WTC11 (cell line): Measurements from ENCODE around the gene CHADL. TPM values are rescaled to one million over a fixed set of nuclear protein-coding genes. Genes with fewer than 3 reads are reported as not detected.

ENCODE experiments used
- ATAC-seq: fragments of 200-7000 bp; cut with Tn5 transposase; 2 replicates; pipeline ENCODE4 v1.10.0; 2021; ENCODE audit warnings: mild to moderate bottlenecking, moderate library complexity
- CTCF ChIA-PET: fragments of 300-600 bp; sonication (Branson Sonifier 250); formaldehyde crosslinking; loops from one replicate; lab custom pipeline; 2021; ENCODE audit warnings: antibody characterized with exemption; lab: Charles Lee
- POLR2A ChIA-PET: fragments of 350-600 bp; sonication (Branson Sonifier 250); formaldehyde crosslinking; loops from one replicate; lab custom pipeline; 2021; ENCODE audit warnings: antibody characterized with exemption; lab: Charles Lee
- DNase-seq: peaks from one replicate; pipeline ENCODE4 v3.0.0; 2021; ENCODE audit warnings: low spot score
- H3K27ac Mint-ChIP-seq: 2 replicates; pipeline ENCODE4 v1.8.0; 2021; ENCODE audit warnings: mixed read lengths
- H3K27me3 Mint-ChIP-seq: 2 replicates; pipeline ENCODE4 v1.8.0; 2021; ENCODE audit warnings: low read depth, mild to moderate bottlenecking, moderate library complexity, mixed read lengths
- H3K36me3 Mint-ChIP-seq: 2 replicates; pipeline ENCODE4 v1.8.0; 2021; ENCODE audit warnings: mixed read lengths
- H3K4me1 Mint-ChIP-seq: 2 replicates; pipeline ENCODE4 v1.8.0; 2022; ENCODE audit warnings: mixed read lengths
- H3K4me3 Mint-ChIP-seq: 2 replicates; pipeline ENCODE4 v1.8.0; 2021; ENCODE audit warnings: mild to moderate bottlenecking, moderate library complexity, mixed read lengths
- H3K9me3 Mint-ChIP-seq: 2 replicates; pipeline ENCODE4 v1.8.0; 2021; ENCODE audit warnings: mixed read lengths
- CBFB ChIP-seq: sonication (generic); formaldehyde crosslinking; IDR thresholded peaks from 2 replicates; pipeline ENCODE4 v1.8.1; 2022; ENCODE audit warnings: mild to moderate bottlenecking, low read depth, missing genetic modification reagents
- CREB1 ChIP-seq: sonication (generic); formaldehyde crosslinking; IDR thresholded peaks from 2 replicates; pipeline ENCODE4 v1.8.0; 2023; ENCODE audit warnings: mild to moderate bottlenecking, missing genetic modification reagents
- E2F4 ChIP-seq: sonication (generic); formaldehyde crosslinking; IDR thresholded peaks from 2 replicates; pipeline ENCODE4 v1.8.1; 2022; ENCODE audit warnings: low read depth, mild to moderate bottlenecking, moderate library complexity, missing genetic modification reagents, borderline replicate concordance
- ETV6 ChIP-seq: sonication (generic); formaldehyde crosslinking; IDR thresholded peaks from 2 replicates; pipeline ENCODE4 v1.8.1; 2022; ENCODE audit warnings: mild to moderate bottlenecking, missing genetic modification reagents
- FOXJ3 ChIP-seq: sonication (generic); formaldehyde crosslinking; IDR thresholded peaks from 2 replicates; pipeline ENCODE4 v1.9.0; 2021; ENCODE audit warnings: missing genetic modification reagents, mild to moderate bottlenecking, borderline replicate concordance
- FOXP1 ChIP-seq: sonication (generic); formaldehyde crosslinking; IDR thresholded peaks from 2 replicates; pipeline ENCODE4 v1.8.0; 2022; ENCODE audit warnings: missing genetic modification reagents, mild to moderate bottlenecking, moderate library complexity, borderline replicate concordance
- JAZF1 ChIP-seq: fragments of 250-450 bp; sonication (Bioruptor Pico); IDR thresholded peaks from 2 replicates; pipeline ENCODE4 v1.9.0; 2021; ENCODE audit warnings: moderate library complexity, mild to moderate bottlenecking, inconsistent platforms
- NFE2L1 ChIP-seq: sonication (generic); formaldehyde crosslinking; IDR thresholded peaks from 2 replicates; pipeline ENCODE4 v1.8.1; 2023; ENCODE audit warnings: missing genetic modification reagents
- NFYB ChIP-seq: sonication (generic); formaldehyde crosslinking; conservative IDR thresholded peaks from 2 replicates; pipeline ENCODE4 v1.8.0; 2022; ENCODE audit warnings: low read depth, missing genetic modification reagents
- NR1H2 ChIP-seq: sonication (generic); formaldehyde crosslinking; IDR thresholded peaks from 2 replicates; pipeline ENCODE4 v1.9.0; 2021; ENCODE audit warnings: mild to moderate bottlenecking, moderate library complexity, missing genetic modification reagents
- PRRX2 ChIP-seq: fragments of 250-450 bp; sonication (Bioruptor Pico); IDR thresholded peaks from 2 replicates; pipeline ENCODE4 v1.8.0; 2021; ENCODE audit warnings: mild to moderate bottlenecking
- SMAD3 ChIP-seq: sonication (generic); formaldehyde crosslinking; IDR thresholded peaks from 2 replicates; pipeline ENCODE4 v1.8.0; 2022; ENCODE audit warnings: missing genetic modification reagents, mild to moderate bottlenecking, borderline replicate concordance
- TCF7 ChIP-seq: sonication (generic); formaldehyde crosslinking; IDR thresholded peaks from 2 replicates; pipeline ENCODE4 v1.8.0; 2022; ENCODE audit warnings: mild to moderate bottlenecking, low read depth, missing genetic modification reagents, moderate library complexity
- ZBTB21 ChIP-seq: sonication (generic); formaldehyde crosslinking; IDR thresholded peaks from 2 replicates; pipeline ENCODE4 v1.8.1; 2023; ENCODE audit warnings: mild to moderate bottlenecking, missing genetic modification reagents, borderline replicate concordance
- ZBTB43 ChIP-seq: sonication (generic); formaldehyde crosslinking; IDR thresholded peaks from 2 replicates; pipeline ENCODE4 v1.8.1; 2023; ENCODE audit warnings: mild to moderate bottlenecking, missing genetic modification reagents
- ZNF138 ChIP-seq: sonication (generic); formaldehyde crosslinking; conservative IDR thresholded peaks from 2 replicates; pipeline ENCODE4 v1.8.1; 2022; ENCODE audit warnings: mild to moderate bottlenecking, moderate library complexity, missing genetic modification reagents
- ZNF219 ChIP-seq: sonication (generic); formaldehyde crosslinking; IDR thresholded peaks from 2 replicates; pipeline ENCODE4 v1.8.0; 2023; ENCODE audit warnings: missing genetic modification reagents, mild to moderate bottlenecking, borderline replicate concordance
- ZNF263 ChIP-seq: sonication (generic); formaldehyde crosslinking; IDR thresholded peaks from 2 replicates; pipeline ENCODE4 v1.8.1; 2022; ENCODE audit warnings: low read depth, mild to moderate bottlenecking, moderate library complexity, missing genetic modification reagents
- ZNF416 ChIP-seq: fragments of 250-450 bp; sonication (Bioruptor Pico); IDR thresholded peaks from 2 replicates; pipeline ENCODE4 v1.9.0; 2021; ENCODE audit warnings: mild to moderate bottlenecking, inconsistent platforms
- ZNF423 ChIP-seq: fragments of 250-450 bp; sonication (Bioruptor Pico); IDR thresholded peaks from 2 replicates; pipeline ENCODE4 v2.1.2; 2022; ENCODE audit warnings: mild to moderate bottlenecking, moderate library complexity
- total RNA-seq: library from RNA; stranded (reverse); gene quantifications from 3 replicates; pipeline ENCODE4 v1.2.3, GENCODE V29; 2021
- TF ChIP-seq, protein P1 (sequence below): sonication (generic); formaldehyde crosslinking; IDR thresholded peaks from 2 replicates; pipeline ENCODE4 v1.8.1; 2022; ENCODE audit warnings: mild to moderate bottlenecking, moderate library complexity, missing genetic modification reagents
- TF ChIP-seq, protein P2 (sequence below): fragments of 250-450 bp; sonication (Bioruptor Pico); IDR thresholded peaks from 2 replicates; pipeline ENCODE4 v1.9.0; 2021; ENCODE audit warnings: mild to moderate bottlenecking

The CHADL gene
- total RNA-seq, 1 experiment from 2014 or later, result 1.2 TPM

GRCh38 chr22:41267958-41268357 is 27.2 kb upstream of the CHADL start:
- H3K36me3 Mint-ChIP-seq, result peaks cover 79% of the 10 kb centered on the region

GRCh38 chr22:41264408-41264941 is 23.7 kb upstream of the CHADL start:
- no peaks in the 10 kb centered on the region for H3K9me3 Mint-ChIP-seq
- peaks cover 86% of the 10 kb centered on the region for H3K36me3 Mint-ChIP-seq
- CTCF ChIA-PET, result interaction anchor here (1.2 kb wide), 1 partner anchor 17 kb away, joined by 3 read pairs; no protein-coding TSS in a partner anchor

More at GRCh38 chr22:41267958-41268357, 27.2 kb upstream of the CHADL start:
- ChIA-PET CTCF (no interaction called here), POLR2A (no interaction called here)
- Mint-ChIP-seq H3K9me3 (no peaks in the 10 kb centered on the region), H3K4me1 (no peaks in the 10 kb centered on the region), H3K4me3 (no peak overlapping the region), H3K27me3 (no peaks in the 10 kb centered on the region), H3K27ac (no peak overlapping the region)
- DNase-seq (no peak), ATAC-seq (no peak)
- TF ChIP-seq CREB1 (CRISPR knock-in tag) (no peak), ZBTB43 (CRISPR knock-in tag) (no peak), CBFB (CRISPR knock-in tag) (no peak), ZNF219 (CRISPR knock-in tag) (no peak), SMAD3 (CRISPR knock-in tag) (no peak), ZBTB21 (CRISPR knock-in tag) (no peak), NFYB (CRISPR knock-in tag) (no peak), TCF7 (CRISPR knock-in tag) (no peak), NFE2L1 (no peak), ZNF263 (CRISPR knock-in tag) (no peak), ZNF416 (CRISPR knock-in tag) (no peak), ZNF138 (CRISPR knock-in tag) (no peak), PRRX2 (CRISPR knock-in tag) (no peak), ETV6 (no peak)

More at GRCh38 chr22:41264408-41264941, 23.7 kb upstream of the CHADL start:
- POLR2A ChIA-PET, result no interaction called here
- TF ChIP-seq, protein P1, sequence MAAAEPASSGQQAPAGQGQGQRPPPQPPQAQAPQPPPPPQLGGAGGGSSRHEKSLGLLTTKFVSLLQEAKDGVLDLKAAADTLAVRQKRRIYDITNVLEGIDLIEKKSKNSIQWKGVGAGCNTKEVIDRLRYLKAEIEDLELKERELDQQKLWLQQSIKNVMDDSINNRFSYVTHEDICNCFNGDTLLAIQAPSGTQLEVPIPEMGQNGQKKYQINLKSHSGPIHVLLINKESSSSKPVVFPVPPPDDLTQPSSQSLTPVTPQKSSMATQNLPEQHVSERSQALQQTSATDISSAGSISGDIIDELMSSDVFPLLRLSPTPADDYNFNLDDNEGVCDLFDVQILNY (CRISPR knock-in tag), result no peak
- TF ChIP-seq FOXP1 (CRISPR knock-in tag), result no peak
- TF ChIP-seq, protein P2, sequence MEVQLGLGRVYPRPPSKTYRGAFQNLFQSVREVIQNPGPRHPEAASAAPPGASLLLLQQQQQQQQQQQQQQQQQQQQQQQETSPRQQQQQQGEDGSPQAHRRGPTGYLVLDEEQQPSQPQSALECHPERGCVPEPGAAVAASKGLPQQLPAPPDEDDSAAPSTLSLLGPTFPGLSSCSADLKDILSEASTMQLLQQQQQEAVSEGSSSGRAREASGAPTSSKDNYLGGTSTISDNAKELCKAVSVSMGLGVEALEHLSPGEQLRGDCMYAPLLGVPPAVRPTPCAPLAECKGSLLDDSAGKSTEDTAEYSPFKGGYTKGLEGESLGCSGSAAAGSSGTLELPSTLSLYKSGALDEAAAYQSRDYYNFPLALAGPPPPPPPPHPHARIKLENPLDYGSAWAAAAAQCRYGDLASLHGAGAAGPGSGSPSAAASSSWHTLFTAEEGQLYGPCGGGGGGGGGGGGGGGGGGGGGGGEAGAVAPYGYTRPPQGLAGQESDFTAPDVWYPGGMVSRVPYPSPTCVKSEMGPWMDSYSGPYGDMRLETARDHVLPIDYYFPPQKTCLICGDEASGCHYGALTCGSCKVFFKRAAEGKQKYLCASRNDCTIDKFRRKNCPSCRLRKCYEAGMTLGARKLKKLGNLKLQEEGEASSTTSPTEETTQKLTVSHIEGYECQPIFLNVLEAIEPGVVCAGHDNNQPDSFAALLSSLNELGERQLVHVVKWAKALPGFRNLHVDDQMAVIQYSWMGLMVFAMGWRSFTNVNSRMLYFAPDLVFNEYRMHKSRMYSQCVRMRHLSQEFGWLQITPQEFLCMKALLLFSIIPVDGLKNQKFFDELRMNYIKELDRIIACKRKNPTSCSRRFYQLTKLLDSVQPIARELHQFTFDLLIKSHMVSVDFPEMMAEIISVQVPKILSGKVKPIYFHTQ (CRISPR knock-in tag), result no peak
- TF ChIP-seq NR1H2 (CRISPR knock-in tag), result no peak
- no peak for TF ChIP-seq JAZF1 (CRISPR knock-in tag)
- no peak for TF ChIP-seq ZNF423
- no peak for TF ChIP-seq E2F4
- no peak for TF ChIP-seq FOXJ3
- no peak for TF ChIP-seq ZNF219 (CRISPR knock-in tag)
- DNase-seq (no peak), ATAC-seq (no peak)
- no peaks in the 10 kb centered on the region for H3K4me1 Mint-ChIP-seq
- no peak overlapping the region for H3K27ac Mint-ChIP-seq
- H3K4me3 Mint-ChIP-seq, result no peak overlapping the region
- H3K27me3 Mint-ChIP-seq, result no peaks in the 10 kb centered on the region
